Measurements from ENCODE around the gene BMERB1.
"Not testable (repeated sequence)": the region's sequence is repeated elsewhere in the genome, so short reads cannot be mapped to it uniquely, and the experiment has no call there.

BMERB1 gene

GRCh38 chr16:15597822-15598647, 163.6 kb downstream of the BMERB1 start:
- no peak for DNase-seq

- DNase-seq = no peak
Measured at GRCh38 chr16:15598648-15599190, 164.3 kb downstream of the BMERB1 start.

- DNase-seq = no peak
Measured at GRCh38 chr16:15599303-15600070, 165.1 kb downstream of the BMERB1 start.

- no peak for DNase-seq
Measured at GRCh38 chr16:15601212-15601879, 167.0 kb downstream of the BMERB1 start.

GRCh38 chr16:15602285-15603044, 168.1 kb downstream of the BMERB1 start:
- DNase-seq = no peak

GRCh38 chr16:15604460-15605440, 170.4 kb downstream of the BMERB1 start:
- no peak for DNase-seq

GRCh38 chr16:15605839-15606517, 171.6 kb downstream of the BMERB1 start:
- no peak for DNase-seq

- DNase-seq = no peak
Measured at GRCh38 chr16:15606518-15607220, 172.3 kb downstream of the BMERB1 start.

- not testable (repeated sequence) for DNase-seq
Measured at GRCh38 chr16:15607221-15607699, 172.9 kb downstream of the BMERB1 start.

GRCh38 chr16:15607700-15608396, 173.5 kb downstream of the BMERB1 start:
- no peak for DNase-seq

- DNase-seq = no peak
Measured at GRCh38 chr16:15608398-15609285, 174.3 kb downstream of the BMERB1 start.

GRCh38 chr16:15609286-15609649, 174.9 kb downstream of the BMERB1 start:
- DNase-seq = no peak

- DNase-seq = no peak
Measured at GRCh38 chr16:15610369-15610871, 176.0 kb downstream of the BMERB1 start.

GRCh38 chr16:15611610-15612009, 177.2 kb downstream of the BMERB1 start:
- DNase-seq = no peak

GRCh38 chr16:15613676-15614075, 179.3 kb downstream of the BMERB1 start:
- DNase-seq = no peak

- no peak for DNase-seq
Measured at GRCh38 chr16:15616012-15616411, 181.6 kb downstream of the BMERB1 start.

GRCh38 chr16:15616475-15617165, 182.2 kb downstream of the BMERB1 start:
- no peak for DNase-seq

Data from CD4-positive, alpha-beta T cell treated with Interleukin-10 for 1 hour (primary cell).